HG03103 (cell line): ENCODE measurements around the gene CCDC107.
A peak's percentile ranks its signal among the peaks of the same experiment; 100 is the strongest.
"Not testable (repeated sequence)": the region's sequence is repeated elsewhere in the genome, so short reads cannot be mapped to it uniquely, and the experiment has no call there.

ENCODE experiments used
- ATAC-seq: cut with Tn5 transposase; IDR thresholded peaks from one replicate; pipeline ENCODE4 v1.9.1; 2021; ENCODE audit warnings: low read depth; ENCODE audit not compliant: unreplicated experiment

The CCDC107 gene, protein sequence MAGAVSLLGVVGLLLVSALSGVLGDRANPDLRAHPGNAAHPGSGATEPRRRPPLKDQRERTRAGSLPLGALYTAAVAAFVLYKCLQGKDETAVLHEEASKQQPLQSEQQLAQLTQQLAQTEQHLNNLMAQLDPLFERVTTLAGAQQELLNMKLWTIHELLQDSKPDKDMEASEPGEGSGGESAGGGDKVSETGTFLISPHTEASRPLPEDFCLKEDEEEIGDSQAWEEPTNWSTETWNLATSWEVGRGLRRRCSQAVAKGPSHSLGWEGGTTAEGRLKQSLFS

DNA sequence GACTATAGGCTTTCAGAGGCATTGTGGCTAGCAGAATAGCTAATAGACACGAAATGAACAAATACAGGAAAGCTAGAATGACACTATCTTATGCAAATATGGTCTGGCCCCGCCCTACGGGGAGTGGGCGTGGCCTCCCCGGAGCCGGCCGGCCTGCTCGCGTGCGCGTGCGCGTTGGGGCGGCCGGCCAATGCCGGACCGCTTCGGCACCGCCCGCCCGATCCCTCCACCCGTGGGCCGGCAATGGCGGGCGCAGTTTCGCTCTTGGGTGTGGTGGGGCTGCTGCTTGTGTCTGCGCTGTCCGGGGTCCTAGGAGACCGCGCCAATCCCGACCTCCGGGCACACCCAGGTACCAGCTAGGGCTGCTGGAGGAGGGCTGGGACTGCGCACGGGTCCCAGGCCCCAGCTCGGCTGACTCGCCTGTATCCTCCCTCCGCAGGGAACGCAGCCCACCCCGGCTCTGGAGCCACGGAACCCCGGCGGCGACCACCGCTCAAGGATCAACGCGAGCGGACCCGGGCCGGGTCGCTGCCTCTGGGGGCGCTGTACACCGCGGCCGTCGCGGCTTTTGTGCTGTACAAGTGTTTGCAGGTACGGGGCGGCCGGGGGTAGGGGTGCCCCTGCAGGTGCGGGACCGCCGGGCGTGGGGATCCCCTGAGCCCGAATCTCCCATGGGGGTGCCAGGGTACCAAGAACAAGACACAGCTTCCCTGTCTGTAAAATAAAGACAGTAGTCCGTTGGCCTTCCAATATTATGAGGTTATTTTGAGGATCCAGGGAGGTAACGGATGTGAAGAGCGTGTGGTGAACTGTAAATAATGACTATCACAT lies at the start of gene CCDC107:
Gene CCDC107, plus strand, starts transcription at position 156 of the 831 bp plus-strand sequence. Its CDS starts 88 bp downstream, at position 244.
- ATAC-seq = peak; percentile 46

- ATAC-seq = no peak
Measured at GRCh38 chr9:35609001-35609819, 48.9 kb upstream of the CCDC107 start.

DNA sequence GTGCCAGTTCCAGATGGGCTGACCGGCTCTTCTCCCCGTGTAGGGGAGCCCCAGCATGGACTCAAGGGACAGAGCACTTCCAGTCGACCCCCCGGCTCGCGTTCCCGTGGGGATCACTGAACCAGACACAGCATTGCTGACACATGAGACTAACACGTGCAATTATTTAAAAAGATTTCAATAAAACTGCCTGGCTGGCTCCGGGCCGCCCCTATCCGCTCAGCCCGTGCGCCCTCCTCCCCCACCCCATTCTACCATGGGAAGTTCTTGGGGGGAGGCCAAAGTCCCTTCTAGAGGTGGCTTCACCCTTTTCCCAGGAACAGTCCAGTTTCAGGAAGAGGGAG lies 48.3 kb upstream of the CCDC107 start:
- no peak for ATAC-seq

DNA sequence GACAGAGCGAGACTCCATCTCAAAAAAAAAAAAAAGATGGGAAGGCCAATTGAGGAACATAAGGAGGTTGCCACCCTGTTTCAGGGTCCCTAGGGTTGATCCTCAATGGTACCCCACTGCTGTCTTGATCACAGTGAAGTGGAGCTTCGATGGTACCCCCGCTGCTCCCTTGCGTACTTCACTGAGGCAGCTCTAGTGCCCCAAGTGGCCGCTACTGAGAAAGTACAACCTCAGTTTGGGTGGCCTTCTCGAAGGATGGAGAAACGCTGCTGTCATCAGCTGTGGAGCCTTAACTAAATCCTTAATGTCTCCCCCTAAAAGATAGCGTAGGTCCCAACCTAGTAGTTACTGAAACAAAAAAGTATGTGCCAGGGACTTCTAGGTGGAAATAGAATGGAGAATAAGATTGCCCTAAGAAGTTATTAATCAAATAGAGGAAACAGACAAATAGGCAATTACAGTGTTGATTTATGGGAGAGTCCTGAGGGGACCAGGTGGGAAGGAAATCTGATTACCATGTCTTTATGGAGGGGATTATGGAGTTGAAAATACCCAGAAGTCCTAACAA lies 46.8 kb upstream of the CCDC107 start:
- ATAC-seq = no peak

GRCh38 chr9:35612066-35612465 lies 46.0 kb upstream of the CCDC107 start:
- ATAC-seq = not testable (repeated sequence)

DNA sequence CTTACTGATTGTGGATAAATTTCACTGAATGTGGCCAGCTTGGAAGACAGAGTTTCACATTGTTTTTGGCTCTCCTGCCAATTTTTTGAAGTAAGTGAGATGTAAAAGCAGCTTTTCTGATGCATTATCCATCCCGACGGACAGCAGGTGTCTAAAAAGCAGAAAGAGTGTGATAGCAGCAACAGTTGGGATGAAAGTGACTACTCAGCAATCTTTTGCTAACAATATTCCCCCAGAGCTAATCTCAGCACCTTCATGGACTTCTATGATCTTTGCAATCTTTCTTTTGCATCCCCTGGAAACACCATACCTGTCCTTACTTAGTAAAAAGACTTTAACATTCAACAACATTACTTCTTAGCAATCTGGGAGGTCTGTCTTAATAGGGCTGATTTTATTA lies 45.2 kb upstream of the CCDC107 start:
- no peak for ATAC-seq

DNA sequence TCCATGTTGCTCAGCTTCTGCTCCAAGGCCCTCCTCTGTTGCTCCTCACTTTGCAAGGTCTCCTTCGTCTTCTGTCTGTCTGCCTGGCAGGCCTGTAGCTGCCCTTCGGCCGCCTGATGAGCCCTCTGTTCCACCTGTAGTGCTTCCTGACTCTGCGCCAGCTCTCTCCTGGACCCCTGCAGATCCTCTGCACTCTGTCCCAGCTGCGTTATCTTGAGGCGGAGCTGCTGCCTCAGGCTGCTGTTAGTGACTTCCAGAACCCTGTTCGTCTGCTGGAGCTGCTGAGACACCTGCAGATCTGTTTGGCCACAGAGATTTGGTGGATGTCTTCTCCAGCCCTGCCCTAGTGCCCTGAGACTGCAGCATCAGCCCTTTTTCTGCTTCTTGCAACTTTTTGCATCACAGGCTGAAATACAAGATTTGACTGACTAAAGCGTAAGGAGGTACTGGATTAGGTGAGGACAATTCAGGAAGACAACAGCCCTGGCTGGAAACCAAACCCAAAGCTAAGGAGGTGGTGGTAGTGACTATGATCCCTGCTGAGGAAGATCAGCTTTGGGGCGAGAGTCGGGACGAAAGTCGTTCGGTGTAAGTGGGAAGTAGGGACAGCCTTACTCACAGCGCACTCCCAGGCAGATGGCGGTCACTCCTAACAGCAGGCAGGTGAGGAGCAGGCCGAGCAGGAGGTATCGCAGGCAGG lies 42.0 kb upstream of the CCDC107 start:
- ATAC-seq = no peak

DNA sequence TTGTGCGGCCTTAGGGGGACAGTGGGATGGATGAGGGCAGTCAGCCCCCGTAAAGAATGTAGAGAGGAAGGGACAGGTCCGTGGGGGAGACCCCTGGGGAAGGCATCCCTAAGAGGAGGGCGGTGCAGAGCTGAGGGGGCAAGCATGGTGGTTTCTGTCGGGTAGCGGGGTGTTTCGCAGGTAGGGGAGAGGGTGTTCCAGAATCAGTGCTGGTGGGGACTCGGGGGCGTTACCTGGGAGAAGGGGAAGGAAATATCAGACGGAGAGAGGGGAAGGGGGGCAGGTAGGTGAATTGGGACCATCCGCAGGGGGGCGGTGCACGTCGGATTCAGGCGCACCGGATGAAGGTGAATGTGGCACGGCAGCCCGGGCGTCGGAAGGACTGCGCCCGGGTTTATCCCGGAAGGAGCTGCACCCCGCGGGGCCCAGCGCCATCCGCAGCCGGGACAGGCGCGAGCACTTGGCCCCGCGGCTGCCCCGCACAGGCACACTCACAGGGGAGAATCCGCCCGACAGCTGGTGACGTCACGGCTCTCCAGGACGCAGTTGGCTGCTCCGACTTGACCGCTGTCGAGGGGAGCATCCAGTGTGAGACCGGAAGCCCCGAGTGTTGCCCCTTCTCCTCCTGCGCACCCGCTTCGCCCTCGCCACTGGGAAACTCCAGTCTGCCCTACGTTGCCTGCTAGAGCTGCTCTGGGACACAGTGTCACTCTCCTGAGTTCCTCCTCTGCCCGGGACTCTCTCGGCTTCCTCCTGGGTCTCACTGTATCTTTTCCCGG lies 41.2 kb upstream of the CCDC107 start:
- no peak for ATAC-seq

DNA sequence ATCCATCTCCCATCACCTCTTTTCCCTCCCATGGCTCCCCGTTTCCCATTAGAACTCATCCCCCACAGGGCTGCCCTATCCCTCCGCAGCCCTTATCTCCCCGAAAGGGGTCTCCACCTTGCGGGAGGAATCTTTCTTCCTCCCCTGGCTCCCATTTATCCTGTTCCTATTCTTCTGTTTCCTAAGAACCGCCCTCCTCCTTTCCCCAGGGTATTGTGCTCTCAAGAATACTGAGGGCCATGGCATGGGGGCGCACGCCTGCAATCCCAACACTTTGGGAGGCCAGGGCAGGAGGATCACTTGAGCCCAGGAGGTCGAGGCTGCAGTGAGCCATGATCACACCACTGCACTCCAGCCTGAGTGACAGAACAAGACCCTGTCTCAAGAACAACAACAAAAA lies 40.5 kb upstream of the CCDC107 start:
- no peak for ATAC-seq

DNA sequence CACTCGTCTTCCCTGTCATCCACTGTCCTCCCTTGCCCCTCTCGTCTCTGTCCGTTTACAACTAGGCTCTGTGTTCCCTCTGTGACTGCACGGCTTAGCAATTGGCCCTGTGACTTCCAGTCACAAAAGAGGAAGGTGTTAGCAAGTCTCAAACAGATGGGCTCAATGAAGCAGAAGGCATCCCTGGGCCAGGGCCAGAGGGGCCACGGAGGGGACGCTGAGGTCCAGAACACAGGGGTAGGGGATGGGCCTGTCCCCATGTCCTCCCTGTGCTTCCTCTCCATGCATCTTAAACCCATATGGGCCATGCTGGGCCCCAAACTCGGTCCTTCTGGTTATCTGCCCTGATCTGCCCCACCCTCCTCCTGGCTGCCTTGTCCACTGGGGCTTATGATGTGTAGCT lies 39.8 kb upstream of the CCDC107 start, which contains the start of gene CD72:
Gene CD72, minus strand, starts transcription at position 89 of the 403 bp plus-strand sequence. CDS start 110 bp downstream, outside the sequence.
- ATAC-seq = no peak

GRCh38 chr9:35618854-35619799 lies 39.0 kb upstream of the CCDC107 start:
- no peak for ATAC-seq

GRCh38 chr9:35619800-35620158 lies 38.3 kb upstream of the CCDC107 start:
- no peak for ATAC-seq

- no peak for ATAC-seq
Measured at GRCh38 chr9:35627575-35627974, 30.5 kb upstream of the CCDC107 start.

GRCh38 chr9:35628389-35628991 lies 29.6 kb upstream of the CCDC107 start:
- ATAC-seq = no peak

- ATAC-seq = no peak
Measured at GRCh38 chr9:35629597-35629996, 28.5 kb upstream of the CCDC107 start.

- ATAC-seq = no peak
Measured at GRCh38 chr9:35635730-35636129, 22.4 kb upstream of the CCDC107 start.

- no peak for ATAC-seq
Measured at GRCh38 chr9:35636135-35636876, 21.8 kb upstream of the CCDC107 start.
